Measurements from ENCODE around the gene ASTN1.

GRCh38 chr1:176839216-176839615 lies 325.3 kb downstream of the ASTN1 start:
- TF ChIP-seq POLR2A (IDR thresholded peaks at IDR 0.05; ENCODE audit: low read depth, low read length), result no peak
- no peak for TF ChIP-seq POLR2AphosphoS5 (IDR thresholded peaks at IDR 0.05; ENCODE audit: low read depth, low read length)
- no peak for TF ChIP-seq TAF1 (IDR thresholded peaks at IDR 0.05; ENCODE audit: low read depth, low read length)
- no peak for TF ChIP-seq PAX5 (IDR thresholded peaks at IDR 0.05; ENCODE audit: insufficient read depth, low read length, severe bottlenecking)

Measured in GM12891 (cell line).